Left colon (tissue), 2 donors: Measurements from ENCODE around the gene LHX2. TPM values are rescaled to one million over a fixed set of nuclear protein-coding genes. Genes with fewer than 3 reads are reported as not detected.

ENCODE experiments used
- ATAC-seq: fragments of 200-7000 bp; cut with Tn5 transposase; one replicate; pipeline ENCODE4 v1.9.1; 2020; ENCODE audit warnings: mild to moderate bottlenecking, moderate library complexity
- DNase-seq, 2 donors: peaks; one replicate each; pipeline ENCODE4 v3.0.0-alpha.2; 2020
- intact Hi-C, 2 donors: fragments of 100-400 bp; cut with DNase I in 1 of 2; cut with micrococcal nuclease in 1 of 2; formaldehyde crosslinking; loops; one replicate each; pipeline versions ENCODE4 v1.11.2 to v1.14.0; 2022; cut with DNase I, micrococcal nuclease
- total RNA-seq, 2 donors: library from RNA; stranded (reverse); fragmentation: NEBNext Ultra II Directional; extraction: Animal tissue kit (Norgen Biotek cat#: 25700); gene quantifications; one replicate each; pipeline ENCODE4 v1.2.1, GENCODE V29; 2021
- donor health status: DM: no; HTN: no; CAD: no.
- donor health status: DM: yes; HTN: yes; CAD: no.

LHX2 gene
- total RNA-seq, 2 donors from 2014 or later = not detected

GRCh38 chr9:124010303-124010664, 1.3 kb upstream of the LHX2 start:
- DNase-seq = no peak
- intact Hi-C loops = no loop called here
- ATAC-seq = no peak

- DNase-seq = no peak
- ATAC-seq = peak; percentile 34
- intact Hi-C loops = no loop called here
These were observed 775 bp upstream of the LHX2 start for GRCh38 chr9:124010665-124011321.

DNA sequence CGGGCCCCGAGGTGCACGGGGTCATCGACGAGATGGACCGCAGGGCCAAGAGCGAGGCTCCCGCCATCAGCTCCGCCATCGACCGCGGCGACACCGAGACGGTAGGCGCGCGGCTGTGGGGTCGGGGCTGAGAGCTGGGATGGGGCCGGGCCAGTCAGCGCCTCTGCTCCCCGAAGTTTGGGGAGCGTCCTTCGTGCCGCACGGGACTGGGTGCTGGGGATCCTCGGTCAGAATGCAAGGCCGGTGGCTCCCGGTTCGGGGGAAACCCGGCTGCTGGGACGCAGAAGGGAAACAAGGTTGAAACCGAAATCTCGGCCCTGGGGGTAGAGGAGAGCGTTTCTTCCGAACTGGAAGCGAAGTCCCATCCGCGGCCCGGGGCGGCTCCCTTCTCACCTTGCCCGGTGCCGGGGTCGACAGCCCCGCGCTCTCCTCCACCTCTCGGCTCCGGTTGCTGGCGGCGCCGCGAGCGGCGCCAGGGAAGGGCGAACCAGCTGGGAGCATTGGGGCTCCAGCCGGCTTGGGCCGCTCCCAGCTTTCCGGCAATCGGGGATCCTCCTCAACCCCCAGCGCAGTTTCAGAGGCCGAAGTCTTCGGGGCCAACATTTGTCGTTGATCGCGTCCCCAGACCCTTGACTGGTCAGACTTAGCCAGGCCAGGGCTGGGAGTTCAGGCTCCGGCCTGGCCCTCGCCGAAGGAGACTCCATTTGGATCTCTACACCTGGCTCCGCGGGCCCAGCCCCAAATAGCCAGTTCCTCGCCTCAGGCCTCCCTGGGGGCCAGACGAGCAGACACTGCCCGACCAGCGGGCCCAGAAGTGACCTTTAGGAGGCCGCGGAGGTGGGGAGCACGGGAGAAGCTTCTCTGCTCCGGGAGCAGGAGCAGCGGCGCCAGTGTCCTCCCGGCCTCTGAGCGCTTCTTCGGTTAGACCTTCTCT, 1.1 kb downstream of the LHX2 start:
- intact Hi-C loops = no loop called here
- ATAC-seq (no peak), DNase-seq (no peak)

GRCh38 chr9:124013309-124014210, 2.0 kb downstream of the LHX2 start:
- ATAC-seq (no peak), DNase-seq (no peak)
- intact Hi-C loops = no loop called here

- ATAC-seq (no peak), DNase-seq (no peak)
- intact Hi-C loops = no loop called here
These were observed 2.8 kb downstream of the LHX2 start for GRCh38 chr9:124014211-124014955.

GRCh38 chr9:124014956-124015660, 3.5 kb downstream of the LHX2 start:
- intact Hi-C loops = no loop called here
- no peak for ATAC-seq
- no peak for DNase-seq

GRCh38 chr9:124015661-124016131, 4.1 kb downstream of the LHX2 start:
- intact Hi-C loops = no loop called here
- ATAC-seq (no peak), DNase-seq (no peak)

DNA sequence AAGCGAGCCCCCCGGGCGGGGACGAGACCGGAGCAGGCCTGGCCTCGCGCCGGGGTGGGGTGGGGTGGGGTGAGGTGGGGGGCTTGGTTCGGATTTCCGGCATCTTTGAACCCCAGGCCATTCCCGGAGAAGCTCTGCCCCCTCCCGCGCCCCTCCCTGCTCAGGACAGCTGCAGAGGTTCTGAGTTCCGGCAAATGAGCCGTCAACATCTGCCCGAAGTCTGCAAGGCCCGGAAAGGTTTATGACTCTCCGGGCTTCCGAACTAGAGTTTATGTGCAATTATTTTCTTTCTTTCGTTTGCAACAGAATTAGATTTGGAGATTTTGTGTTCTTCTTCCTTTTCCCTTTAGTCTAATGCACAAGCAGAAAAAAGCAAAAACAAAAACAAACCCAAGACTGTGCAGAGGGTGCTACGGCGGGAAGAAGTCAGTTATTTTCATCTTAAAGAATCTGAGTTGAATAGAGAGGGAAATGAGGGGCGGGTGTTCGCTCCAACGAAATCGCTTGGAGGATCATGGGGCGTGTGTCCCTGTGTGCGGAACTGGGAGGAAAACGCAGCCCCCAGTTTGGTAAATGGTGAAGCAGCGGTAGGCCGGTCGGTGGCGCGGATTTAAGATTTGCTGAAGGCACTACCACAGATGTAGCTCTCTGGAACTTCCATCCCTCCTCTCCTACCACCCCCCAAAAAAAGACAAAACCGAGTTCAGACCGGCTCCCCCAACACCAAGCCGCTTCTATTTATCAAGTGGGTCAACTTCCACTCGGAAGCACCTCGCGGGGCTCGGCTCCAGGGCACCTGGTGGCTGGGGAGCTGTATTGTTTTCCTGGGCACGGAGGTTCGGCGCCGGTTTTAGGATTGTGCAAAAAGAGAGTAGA, 4.8 kb downstream of the LHX2 start:
- no peak for DNase-seq
- intact Hi-C loops = no loop called here
- ATAC-seq = no peak

DNA sequence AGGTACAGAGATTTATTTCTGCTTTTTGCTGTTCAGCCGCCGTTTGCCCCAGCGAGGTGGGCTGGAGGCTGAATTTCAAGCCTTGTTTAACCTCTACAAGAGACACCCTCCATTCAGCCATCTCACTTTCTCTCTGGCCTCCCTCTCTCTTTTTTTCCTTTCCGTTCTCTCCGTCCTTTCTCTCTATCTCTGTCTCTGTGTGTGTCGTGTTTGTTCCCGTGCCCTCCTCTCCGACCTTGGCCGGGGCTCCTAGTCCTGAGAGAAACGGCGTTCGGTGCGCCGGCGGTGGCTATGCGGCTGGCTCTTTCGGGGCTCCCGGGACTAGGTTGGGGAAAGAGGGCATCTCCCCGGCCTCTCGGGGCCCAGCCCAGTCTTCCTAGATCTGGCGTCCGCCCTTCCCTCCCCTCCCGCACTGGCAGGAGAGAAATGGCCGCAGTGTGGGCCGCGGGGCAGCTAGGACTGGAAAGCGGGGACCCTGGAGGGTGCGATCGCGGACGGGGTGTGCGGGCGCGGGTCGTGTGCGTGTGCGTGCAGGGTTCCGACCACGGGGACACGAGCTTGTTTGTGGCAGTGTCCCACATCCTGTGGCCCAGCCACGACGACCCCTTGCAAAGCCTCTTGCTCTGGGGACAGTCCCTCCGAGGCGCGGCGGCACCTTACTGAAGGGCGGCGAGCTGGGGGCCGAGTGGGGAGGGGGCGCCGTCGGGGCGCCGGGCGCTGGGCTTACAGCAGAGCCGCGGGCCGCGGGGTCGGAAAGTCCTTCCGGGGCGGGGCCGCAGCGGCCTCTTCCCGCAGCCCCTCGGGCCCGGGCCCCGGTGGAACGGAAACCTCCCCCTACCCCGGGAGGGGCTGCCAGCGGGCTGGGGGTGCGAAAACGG, 5.7 kb downstream of the LHX2 start:
- DNase-seq (no peak), ATAC-seq (no peak)
- intact Hi-C loops = no loop called here

DNA sequence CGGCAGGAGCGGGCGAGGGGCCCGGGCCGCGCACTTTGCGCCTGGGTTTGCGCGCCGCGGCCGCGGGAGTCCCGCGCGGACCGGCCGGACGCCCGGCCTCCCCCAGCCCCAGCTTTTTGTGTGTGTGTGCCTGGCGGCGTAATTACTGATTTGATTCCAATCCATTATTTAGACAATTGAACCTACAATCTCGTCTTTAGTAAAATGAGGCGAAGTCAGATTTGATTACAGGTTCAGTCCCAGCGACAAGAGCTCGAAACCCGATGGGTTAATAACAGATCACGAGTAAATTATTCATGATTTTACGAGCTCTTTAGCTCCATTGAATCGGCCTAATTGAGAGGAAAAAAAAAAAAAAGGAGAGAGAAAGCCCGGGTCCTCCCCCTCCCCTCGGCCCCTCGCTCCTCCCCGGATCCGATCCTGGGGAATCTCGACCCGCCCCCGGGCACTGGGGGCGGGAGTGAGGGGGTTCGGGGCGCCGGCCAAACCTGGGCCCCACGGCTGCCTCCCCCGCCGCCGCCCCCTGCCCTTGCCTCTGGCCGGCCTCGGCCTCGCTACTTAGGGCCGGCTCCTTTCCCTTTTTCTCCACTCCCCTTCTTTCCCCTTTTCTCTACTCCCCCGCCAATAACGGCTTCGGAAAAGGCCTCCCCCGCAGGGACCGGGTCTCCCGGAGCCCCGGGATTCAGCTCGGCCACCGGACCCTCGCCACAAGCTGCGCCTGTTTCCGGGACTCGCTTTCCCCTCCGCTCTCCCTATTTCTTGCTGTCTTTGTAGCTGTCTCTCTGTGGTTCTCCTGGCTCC, 6.6 kb downstream of the LHX2 start:
- ATAC-seq (no peak), DNase-seq (no peak)
- intact Hi-C loops = no loop called here

DNA sequence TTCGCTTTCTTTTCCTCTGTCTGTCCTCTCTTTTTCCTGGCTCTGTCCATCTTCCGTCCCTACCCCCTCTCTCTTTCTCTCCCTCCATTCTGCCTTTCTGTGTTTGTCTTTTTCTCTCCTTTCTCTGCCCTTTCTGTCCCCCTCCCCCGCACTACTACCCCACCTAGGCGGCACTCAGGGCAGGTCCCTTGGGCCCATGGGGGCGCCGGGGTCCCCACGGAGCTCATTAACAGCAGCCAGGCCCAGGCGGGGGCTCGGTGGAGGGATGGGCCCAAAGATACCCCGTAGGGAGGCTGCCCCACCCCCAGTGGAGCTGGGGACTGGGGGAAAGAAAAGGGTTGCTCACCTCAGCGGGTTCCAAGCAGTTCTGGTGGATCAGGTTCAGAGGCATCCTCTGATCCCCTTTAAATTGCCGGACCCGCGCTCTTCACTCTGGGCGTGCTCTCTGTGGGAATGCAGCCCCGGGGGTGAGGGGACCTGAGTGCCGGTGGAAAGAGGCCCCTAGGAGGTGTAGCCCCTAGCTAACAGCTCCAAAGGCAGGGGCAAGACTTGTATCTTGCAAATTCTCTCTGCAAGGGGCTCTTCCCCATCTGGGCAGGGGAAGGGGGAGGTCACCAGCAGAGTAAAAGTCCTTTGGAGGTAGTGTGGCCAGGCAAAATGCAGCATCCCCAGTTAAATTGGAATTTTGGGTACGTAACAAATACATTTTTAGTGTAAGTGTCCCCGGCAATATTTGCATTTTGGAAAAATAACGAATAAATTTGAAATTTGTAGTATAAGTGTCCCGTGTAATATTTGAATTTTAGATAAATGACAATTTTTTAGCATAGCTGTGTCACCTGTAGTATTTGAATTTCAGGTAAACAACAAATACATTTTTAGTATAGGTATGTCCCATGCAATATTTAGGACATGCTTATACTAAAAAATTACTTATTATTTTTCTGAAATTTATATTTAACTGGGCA, 7.4 kb downstream of the LHX2 start:
- no peak for ATAC-seq
- intact Hi-C loops = no loop called here
- no peak for DNase-seq

- intact Hi-C loops = no loop called here
- DNase-seq (no peak), ATAC-seq (no peak)
These were observed 8.4 kb downstream of the LHX2 start for GRCh38 chr9:124019771-124020519.

- intact Hi-C loops = no loop called here
- ATAC-seq (no peak), DNase-seq (no peak)
These were observed 9.2 kb downstream of the LHX2 start for GRCh38 chr9:124020520-124021384.
